H9 (cell line): Measurements from ENCODE around the gene SKIC8. TPM values are rescaled to one million over a fixed set of nuclear protein-coding genes. Genes with fewer than 3 reads are reported as not detected.

Source experiments
- DNase-seq: peaks from one replicate; pipeline ENCODE4 v3.0.0-alpha.2; 2017
- H2AFZ ChIP-seq: one replicate; pipeline ENCODE4 v1.6.1; 2013; ENCODE audit warnings: mild to moderate bottlenecking, low read length, control low read depth, moderate library complexity
- H2AK5ac ChIP-seq: 2 replicates; pipeline ENCODE4 v1.6.1; 2013; ENCODE audit warnings: low read length, control low read depth, mixed read lengths; ENCODE audit not compliant: insufficient read length
- H2BK120ac ChIP-seq: one replicate; pipeline ENCODE4 v1.6.1; 2013; ENCODE audit warnings: low read depth, mild to moderate bottlenecking, low read length, control low read depth, inconsistent platforms; ENCODE audit not compliant: poor library complexity, severe bottlenecking
- H2BK12ac ChIP-seq: 2 replicates; pipeline ENCODE4 v1.6.1; 2013; ENCODE audit warnings: low read length, control low read depth, mixed read lengths, low read depth; ENCODE audit not compliant: insufficient read length
- H2BK15ac ChIP-seq: 2 replicates; pipeline ENCODE4 v1.6.1; 2013; ENCODE audit warnings: low read depth, low read length, control low read depth
- H2BK20ac ChIP-seq: one replicate; pipeline ENCODE4 v1.6.1; 2013; ENCODE audit warnings: low read depth, mild to moderate bottlenecking, low read length, control low read depth, inconsistent platforms; ENCODE audit not compliant: poor library complexity, severe bottlenecking
- H2BK5ac ChIP-seq: 2 replicates; pipeline ENCODE4 v1.6.1; 2013; ENCODE audit warnings: low read length, control low read depth, mixed read lengths; ENCODE audit not compliant: insufficient read length
- H3K14ac ChIP-seq: 2 replicates; pipeline ENCODE4 v1.6.1; 2013; ENCODE audit warnings: low read length, control low read depth; ENCODE audit not compliant: insufficient read depth
- H3K18ac ChIP-seq: 2 replicates; pipeline ENCODE4 v1.6.1; 2013; ENCODE audit warnings: low read depth, mild to moderate bottlenecking, mixed read lengths, low read length, control low read depth; ENCODE audit not compliant: insufficient read length
- H3K23ac ChIP-seq: 2 replicates; pipeline ENCODE4 v1.6.1; 2013; ENCODE audit warnings: low read length, control low read depth, mixed read lengths, low read depth; ENCODE audit not compliant: insufficient read length
- H3K23me2 ChIP-seq: 2 replicates; pipeline ENCODE4 v1.6.1; 2013; ENCODE audit warnings: low read depth, mild to moderate bottlenecking, mixed read lengths, low read length, control low read depth; ENCODE audit not compliant: insufficient read length, poor library complexity, severe bottlenecking
- H3K27ac ChIP-seq: 2 replicates; pipeline ENCODE4 v1.5.1; 2013; ENCODE audit warnings: low read length, control low read depth, mixed read lengths, low read depth; ENCODE audit not compliant: insufficient read length
- H3K27me3 ChIP-seq: 2 replicates; pipeline ENCODE4 v1.6.1; 2013; ENCODE audit warnings: low read length, control low read depth, inconsistent platforms; ENCODE audit not compliant: insufficient read depth
- H3K4ac ChIP-seq: 2 replicates; pipeline ENCODE4 v1.6.1; 2013; ENCODE audit warnings: low read depth, mild to moderate bottlenecking, control low read depth, inconsistent platforms, low read length, moderate library complexity
- H3K4me1 ChIP-seq: 2 replicates; pipeline ENCODE4 v1.6.1; 2013; ENCODE audit warnings: low read length, control low read depth, inconsistent platforms; ENCODE audit not compliant: insufficient read depth
- H3K4me2 ChIP-seq: 2 replicates; pipeline ENCODE4 v1.6.1; 2013; ENCODE audit warnings: low read length, control low read depth, mixed read lengths; ENCODE audit not compliant: insufficient read length, insufficient read depth
- H3K56ac ChIP-seq: 2 replicates; pipeline ENCODE4 v1.6.1; 2013; ENCODE audit warnings: low read depth, mild to moderate bottlenecking, mixed read lengths, low read length, control low read depth; ENCODE audit not compliant: insufficient read length
- H3K79me1 ChIP-seq: 2 replicates; pipeline ENCODE4 v1.6.1; 2013; ENCODE audit warnings: low read depth, mild to moderate bottlenecking, moderate library complexity, low read length, control low read depth, inconsistent platforms; ENCODE audit not compliant: insufficient read depth, poor library complexity, severe bottlenecking
- H3K79me2 ChIP-seq: 2 replicates; pipeline ENCODE4 v1.6.1; 2013; ENCODE audit warnings: low read length, control low read depth, inconsistent platforms; ENCODE audit not compliant: insufficient read depth
- H3K9ac ChIP-seq: 2 replicates; pipeline ENCODE4 v1.6.1; 2013; ENCODE audit warnings: low read length, control low read depth, mixed read lengths; ENCODE audit not compliant: insufficient read length; ENCODE audit errors: extremely low read depth
- H3K9me3 ChIP-seq: one replicate; pipeline ENCODE4 v1.6.1; 2013; ENCODE audit warnings: low read depth, low read length, inconsistent platforms; ENCODE audit not compliant: control insufficient read depth
- H3T11ph ChIP-seq: one replicate; pipeline ENCODE4 v1.6.1; 2013; ENCODE audit warnings: mild to moderate bottlenecking, low read length, control low read depth, inconsistent platforms
- H4K20me1 ChIP-seq: one replicate; pipeline ENCODE4 v1.6.1; 2013; ENCODE audit not compliant: control insufficient read depth, insufficient read length, insufficient read depth
- H4K5ac ChIP-seq: 2 replicates; pipeline ENCODE4 v1.6.1; 2013; ENCODE audit warnings: low read depth, mild to moderate bottlenecking, mixed read lengths, low read length, control low read depth; ENCODE audit not compliant: insufficient read length
- H4K8ac ChIP-seq: replicated peaks from 2 replicates; pipeline ENCODE4 v1.6.1; 2013; ENCODE audit warnings: low read length, control low read depth, mixed read lengths, low read depth; ENCODE audit not compliant: insufficient read length
- H4K91ac ChIP-seq: 2 replicates; pipeline ENCODE4 v1.6.1; 2013; ENCODE audit warnings: low read depth, mild to moderate bottlenecking, moderate library complexity, mixed read lengths, low read length, control low read depth; ENCODE audit not compliant: insufficient read length
- H3K27ac Mint-ChIP-seq, 3 experiments: 2 replicates in 2 of 3; 3 replicates in 1 of 3; pipeline ENCODE4 v1.8.0; 2020 to 2021; ENCODE audit warnings: mixed read lengths in 3 of 3, mild to moderate bottlenecking in 1 of 3, moderate library complexity in 1 of 3
- H3K27me3 Mint-ChIP-seq: 2 replicates; pipeline ENCODE4 v1.8.0; 2021; ENCODE audit warnings: low read depth, mild to moderate bottlenecking, moderate library complexity, mixed read lengths
- H3K36me3 Mint-ChIP-seq, 3 experiments: 2 replicates in 2 of 3; 3 replicates in 1 of 3; pipeline ENCODE4 v1.8.0; 2020 to 2021; ENCODE audit warnings: low read depth in 3 of 3, mixed read lengths in 3 of 3; ENCODE audit not compliant: insufficient read depth in 1 of 3
- H3K4me1 Mint-ChIP-seq, 2 experiments: 2 replicates each; pipeline ENCODE4 v1.8.0; 2020; ENCODE audit warnings: mixed read lengths in 2 of 2
- H3K4me3 Mint-ChIP-seq, 2 experiments: 2 replicates in 1 of 2; 3 replicates in 1 of 2; pipeline ENCODE4 v1.8.0; 2020 to 2021; ENCODE audit warnings: mild to moderate bottlenecking in 2 of 2, mixed read lengths in 2 of 2, moderate library complexity in 1 of 2
- H3K9me3 Mint-ChIP-seq, 2 experiments: 2 replicates in 1 of 2; 3 replicates in 1 of 2; pipeline ENCODE4 v1.8.0; 2020; ENCODE audit warnings: mild to moderate bottlenecking in 2 of 2, mixed read lengths in 2 of 2, moderate library complexity in 1 of 2
- WGBS: extraction: QIAGEN DNeasy Blood & Tissue Kit; methylation state at CpG from one replicate; pipeline ENCODE4 v1.1.7; 2013; ENCODE audit warnings: missing lambda C conversion rate, low lambda C conversion rate, mixed read lengths; ENCODE audit not compliant: insufficient read length; ENCODE audit errors: extremely low coverage; 5-methylcytosine and 5-hydroxymethylcytosine counted together
- total RNA-seq: library from RNA; stranded (reverse); gene quantifications from 2 replicates; pipeline ENCODE4 v1.2.1, GENCODE V29; 2021
- TF ChIP-seq, protein P1 (sequence below): fragments of 200-600 bp; sonication (generic); conservative IDR thresholded peaks from 3 replicates; pipeline ENCODE4 v1.8.0; 2021; ENCODE audit warnings: antibody characterized with exemption, mild to moderate bottlenecking

SKIC8 gene
- total RNA-seq, 1 experiment from 2014 or later: 45.6 TPM

DNA sequence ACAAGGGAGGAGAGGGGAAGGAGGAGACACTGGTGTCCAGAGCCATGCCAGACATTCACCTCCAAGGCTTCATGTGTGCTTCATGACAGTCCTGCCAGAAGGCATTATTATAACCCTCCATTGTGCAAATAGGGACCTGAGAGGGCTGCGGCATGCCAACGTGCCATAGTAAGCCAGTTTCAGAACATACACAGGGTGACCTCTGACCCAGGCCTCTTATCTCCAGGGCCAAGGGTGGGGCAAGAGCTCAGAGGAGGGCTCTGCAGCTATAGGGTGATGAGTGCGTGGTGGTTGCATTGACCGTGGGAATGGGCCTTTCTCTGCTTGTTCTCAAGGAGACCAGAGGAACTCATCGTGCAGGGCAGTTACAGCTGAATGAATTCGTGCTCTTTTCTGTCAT, 55.3 kb downstream of the SKIC8 start:
- Histone ChIP-seq H3K4me1 (no peaks in the 10 kb centered on the region), H4K20me1 (no peaks in the 10 kb centered on the region), H3K23ac (no peak overlapping the region), H2BK120ac (no peak overlapping the region), H3K79me2 (no peaks in the 10 kb centered on the region), H2AK5ac (no peak overlapping the region), H2BK12ac (no peak overlapping the region), H2AFZ (no peak overlapping the region), H2BK20ac (no peak overlapping the region), H3K9ac (no peak overlapping the region), H3K23me2 (no peaks in the 10 kb centered on the region), H2BK5ac (no peak overlapping the region), H3K79me1 (no peaks in the 10 kb centered on the region), H3K18ac (no peak overlapping the region), H4K5ac (no peak overlapping the region), H3K27me3 (no peaks in the 10 kb centered on the region), H3K9me3 (no peaks in the 10 kb centered on the region), H3K14ac (no peak overlapping the region), H2BK15ac (no peak overlapping the region), H3K4me2 (no peak overlapping the region), H3K4ac (no peak overlapping the region), H3K27ac (no peak overlapping the region), H3T11ph (no peak overlapping the region), H4K8ac (no peak overlapping the region), H3K56ac (no peak overlapping the region), H4K91ac (no peak overlapping the region)
- H3K27ac Mint-ChIP-seq: no peak overlapping the region
- H3K36me3 Mint-ChIP-seq: peaks cover 0 to 3% (median 0%) of the 10 kb centered on the region in 3 experiments; a peak in 4 of 7 replicates
- H3K4me1 Mint-ChIP-seq: peaks cover 19 to 27% of the 10 kb centered on the region in 2 experiments
- H3K9me3 Mint-ChIP-seq: peaks cover 2 to 6% of the 10 kb centered on the region in 2 experiments; a peak in 3 of 5 replicates
- no CpG with 5 or more reads among the region's 6 CpGs for WGBS
- no peak for DNase-seq
- TF ChIP-seq, protein P1, sequence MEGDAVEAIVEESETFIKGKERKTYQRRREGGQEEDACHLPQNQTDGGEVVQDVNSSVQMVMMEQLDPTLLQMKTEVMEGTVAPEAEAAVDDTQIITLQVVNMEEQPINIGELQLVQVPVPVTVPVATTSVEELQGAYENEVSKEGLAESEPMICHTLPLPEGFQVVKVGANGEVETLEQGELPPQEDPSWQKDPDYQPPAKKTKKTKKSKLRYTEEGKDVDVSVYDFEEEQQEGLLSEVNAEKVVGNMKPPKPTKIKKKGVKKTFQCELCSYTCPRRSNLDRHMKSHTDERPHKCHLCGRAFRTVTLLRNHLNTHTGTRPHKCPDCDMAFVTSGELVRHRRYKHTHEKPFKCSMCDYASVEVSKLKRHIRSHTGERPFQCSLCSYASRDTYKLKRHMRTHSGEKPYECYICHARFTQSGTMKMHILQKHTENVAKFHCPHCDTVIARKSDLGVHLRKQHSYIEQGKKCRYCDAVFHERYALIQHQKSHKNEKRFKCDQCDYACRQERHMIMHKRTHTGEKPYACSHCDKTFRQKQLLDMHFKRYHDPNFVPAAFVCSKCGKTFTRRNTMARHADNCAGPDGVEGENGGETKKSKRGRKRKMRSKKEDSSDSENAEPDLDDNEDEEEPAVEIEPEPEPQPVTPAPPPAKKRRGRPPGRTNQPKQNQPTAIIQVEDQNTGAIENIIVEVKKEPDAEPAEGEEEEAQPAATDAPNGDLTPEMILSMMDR: no peak
- H3K4me3 Mint-ChIP-seq: peak overlapping the region in 1 of 2 experiments; percentile 14; a peak in 1 of 5 replicates
- H3K27me3 Mint-ChIP-seq: peaks cover 8% of the 10 kb centered on the region
